Fibroblast of lung (primary cell): ENCODE data around the gene PCGF5.
A peak's percentile ranks its signal among the peaks of the same experiment; 100 is the strongest.

Experiments used
- EZH2 ChIP-seq: IDR thresholded peaks from 2 replicates; pipeline ENCODE4 v1.5.1; 2012; ENCODE audit warnings: low read length, control low read depth, mild to moderate bottlenecking; ENCODE audit errors: missing control alignments
- TF ChIP-seq, protein P1 (sequence below), 2 donors: IDR thresholded peaks in 1 of 2; conservative IDR thresholded peaks in 1 of 2; 1 replicate in 1 of 2; 2 replicates in 1 of 2; pipeline ENCODE4 v1.5.1; 2011 to 2012; ENCODE audit warnings: low read length in 2 of 2, control low read depth in 1 of 2, inconsistent platforms in 1 of 2, low read depth in 1 of 2, mild to moderate bottlenecking in 1 of 2

DNA sequence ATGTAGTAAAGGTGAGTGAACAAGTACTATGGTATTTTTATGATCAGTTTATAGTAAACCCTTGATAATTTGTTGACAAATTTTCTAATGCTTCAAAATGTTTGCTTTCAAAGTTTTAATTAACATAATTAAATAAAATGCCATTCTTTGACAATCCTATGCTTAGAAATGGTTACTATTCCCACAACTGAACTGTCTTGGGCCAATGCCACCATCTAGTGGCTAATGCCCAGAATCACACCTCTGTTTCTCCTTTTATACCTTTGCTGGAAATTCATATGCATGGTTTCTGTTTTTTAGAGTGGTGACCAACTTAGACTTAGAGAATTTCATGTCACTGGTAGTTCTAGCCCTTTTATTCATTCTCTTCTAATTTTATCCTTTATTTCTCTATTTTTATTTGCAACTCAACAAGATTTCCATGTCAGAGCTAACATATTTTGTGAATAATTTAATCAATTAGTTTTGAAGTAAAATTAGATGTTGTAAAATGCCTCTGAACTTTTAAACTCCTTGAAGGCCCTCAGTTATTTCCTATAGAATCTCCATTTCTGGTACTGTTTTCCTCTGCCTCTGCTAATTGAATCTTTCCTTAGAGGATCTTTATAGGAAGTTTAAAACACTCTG is 31.1 kb downstream of the PCGF5 start:
- TF ChIP-seq, protein P1, sequence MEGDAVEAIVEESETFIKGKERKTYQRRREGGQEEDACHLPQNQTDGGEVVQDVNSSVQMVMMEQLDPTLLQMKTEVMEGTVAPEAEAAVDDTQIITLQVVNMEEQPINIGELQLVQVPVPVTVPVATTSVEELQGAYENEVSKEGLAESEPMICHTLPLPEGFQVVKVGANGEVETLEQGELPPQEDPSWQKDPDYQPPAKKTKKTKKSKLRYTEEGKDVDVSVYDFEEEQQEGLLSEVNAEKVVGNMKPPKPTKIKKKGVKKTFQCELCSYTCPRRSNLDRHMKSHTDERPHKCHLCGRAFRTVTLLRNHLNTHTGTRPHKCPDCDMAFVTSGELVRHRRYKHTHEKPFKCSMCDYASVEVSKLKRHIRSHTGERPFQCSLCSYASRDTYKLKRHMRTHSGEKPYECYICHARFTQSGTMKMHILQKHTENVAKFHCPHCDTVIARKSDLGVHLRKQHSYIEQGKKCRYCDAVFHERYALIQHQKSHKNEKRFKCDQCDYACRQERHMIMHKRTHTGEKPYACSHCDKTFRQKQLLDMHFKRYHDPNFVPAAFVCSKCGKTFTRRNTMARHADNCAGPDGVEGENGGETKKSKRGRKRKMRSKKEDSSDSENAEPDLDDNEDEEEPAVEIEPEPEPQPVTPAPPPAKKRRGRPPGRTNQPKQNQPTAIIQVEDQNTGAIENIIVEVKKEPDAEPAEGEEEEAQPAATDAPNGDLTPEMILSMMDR (conservative IDR thresholded peaks at IDR 0.05 in 1 of 2, IDR thresholded peaks at IDR 0.05 in 1 of 2; ENCODE audit: low read depth in 1 of 2, low read length in 2 of 2) = peak; percentile 90 to 91
- no peak for TF ChIP-seq EZH2
